Measurements from ENCODE around the gene HSH2D.
A peak's percentile ranks its signal among the peaks of the same experiment; 100 is the strongest.

HSH2D gene

DNA sequence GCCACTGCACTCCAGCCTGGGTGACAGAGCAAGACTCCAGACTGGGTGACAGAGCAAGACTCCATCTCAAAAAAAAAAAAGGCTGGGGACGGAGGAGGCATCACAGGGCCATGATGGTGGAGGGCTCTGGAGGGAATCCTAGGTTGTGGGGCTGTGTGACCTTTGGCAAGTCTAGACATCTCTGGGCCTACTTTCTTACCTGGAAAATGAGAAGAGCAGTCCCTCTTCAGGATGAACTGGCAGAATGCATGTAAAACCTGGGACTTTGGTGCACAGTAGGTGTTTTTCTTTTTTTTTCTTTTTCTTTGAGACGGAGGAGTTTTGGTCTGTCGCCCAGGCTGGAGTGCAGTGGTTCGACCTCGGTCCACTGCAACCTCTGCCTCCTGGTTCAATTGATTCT, 16.2 kb downstream of the HSH2D start:
- Histone ChIP-seq H3K4me3 (ENCODE audit: severe bottlenecking) (no peak overlapping the region), H3K36me3 (ENCODE audit: low read depth) (no peaks in the 10 kb centered on the region), H3K27me3 (ENCODE audit: insufficient read depth, poor library complexity, severe bottlenecking) (no peaks in the 10 kb centered on the region), H3K27ac (ENCODE audit: poor library complexity, severe bottlenecking) (no peak overlapping the region), H3K9me3 (ENCODE audit: severe bottlenecking) (no peaks in the 10 kb centered on the region), H3K4me1 (ENCODE audit: insufficient read depth, poor library complexity, severe bottlenecking) (peaks cover 15% of the 10 kb centered on the region)
- DNase-seq (ENCODE audit: low spot score) (no peak), ATAC-seq (ENCODE audit: low read depth) (no peak)
- TF ChIP-seq, protein P1, sequence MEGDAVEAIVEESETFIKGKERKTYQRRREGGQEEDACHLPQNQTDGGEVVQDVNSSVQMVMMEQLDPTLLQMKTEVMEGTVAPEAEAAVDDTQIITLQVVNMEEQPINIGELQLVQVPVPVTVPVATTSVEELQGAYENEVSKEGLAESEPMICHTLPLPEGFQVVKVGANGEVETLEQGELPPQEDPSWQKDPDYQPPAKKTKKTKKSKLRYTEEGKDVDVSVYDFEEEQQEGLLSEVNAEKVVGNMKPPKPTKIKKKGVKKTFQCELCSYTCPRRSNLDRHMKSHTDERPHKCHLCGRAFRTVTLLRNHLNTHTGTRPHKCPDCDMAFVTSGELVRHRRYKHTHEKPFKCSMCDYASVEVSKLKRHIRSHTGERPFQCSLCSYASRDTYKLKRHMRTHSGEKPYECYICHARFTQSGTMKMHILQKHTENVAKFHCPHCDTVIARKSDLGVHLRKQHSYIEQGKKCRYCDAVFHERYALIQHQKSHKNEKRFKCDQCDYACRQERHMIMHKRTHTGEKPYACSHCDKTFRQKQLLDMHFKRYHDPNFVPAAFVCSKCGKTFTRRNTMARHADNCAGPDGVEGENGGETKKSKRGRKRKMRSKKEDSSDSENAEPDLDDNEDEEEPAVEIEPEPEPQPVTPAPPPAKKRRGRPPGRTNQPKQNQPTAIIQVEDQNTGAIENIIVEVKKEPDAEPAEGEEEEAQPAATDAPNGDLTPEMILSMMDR (IDR thresholded peaks at IDR 0.05; ENCODE audit: poor library complexity, severe bottlenecking) = no peak

DNA sequence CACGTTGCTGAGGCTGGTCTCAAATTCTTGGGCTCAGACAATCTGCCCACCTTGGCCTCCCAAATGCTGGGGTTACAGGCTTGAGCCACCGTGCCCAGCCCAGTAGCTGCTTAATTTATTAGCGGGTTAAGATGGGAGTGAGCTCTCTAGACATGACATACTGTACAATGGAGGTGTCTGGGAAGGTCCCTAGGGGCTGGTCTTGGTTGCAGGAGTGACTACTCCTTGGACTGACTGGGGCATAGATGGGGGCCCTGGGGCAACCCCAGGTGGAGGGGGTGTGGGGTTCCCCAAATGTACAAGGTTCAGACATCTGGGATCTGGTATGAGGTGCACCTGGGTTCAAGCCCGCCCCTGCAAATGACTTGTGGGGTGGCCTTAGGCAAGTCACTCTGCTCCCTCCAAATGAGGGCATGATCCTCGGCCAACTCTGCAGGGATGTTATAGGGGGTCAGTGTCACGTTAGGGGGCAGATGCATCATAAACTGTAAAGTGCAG, 17.0 kb downstream of the HSH2D start:
- TF ChIP-seq, protein P1 (IDR thresholded peaks at IDR 0.05; ENCODE audit: poor library complexity, severe bottlenecking) = no peak
- ATAC-seq (ENCODE audit: low read depth) = no peak
- Histone ChIP-seq H3K9me3 (ENCODE audit: severe bottlenecking) (no peaks in the 10 kb centered on the region), H3K4me3 (ENCODE audit: severe bottlenecking) (no peak overlapping the region), H3K4me1 (ENCODE audit: insufficient read depth, poor library complexity, severe bottlenecking) (peaks cover 15% of the 10 kb centered on the region), H3K27ac (ENCODE audit: poor library complexity, severe bottlenecking) (peak overlapping the region; percentile 81), H3K36me3 (ENCODE audit: low read depth) (no peaks in the 10 kb centered on the region), H3K27me3 (ENCODE audit: insufficient read depth, poor library complexity, severe bottlenecking) (no peaks in the 10 kb centered on the region)
- DNase-seq (ENCODE audit: low spot score) = no peak

DNA sequence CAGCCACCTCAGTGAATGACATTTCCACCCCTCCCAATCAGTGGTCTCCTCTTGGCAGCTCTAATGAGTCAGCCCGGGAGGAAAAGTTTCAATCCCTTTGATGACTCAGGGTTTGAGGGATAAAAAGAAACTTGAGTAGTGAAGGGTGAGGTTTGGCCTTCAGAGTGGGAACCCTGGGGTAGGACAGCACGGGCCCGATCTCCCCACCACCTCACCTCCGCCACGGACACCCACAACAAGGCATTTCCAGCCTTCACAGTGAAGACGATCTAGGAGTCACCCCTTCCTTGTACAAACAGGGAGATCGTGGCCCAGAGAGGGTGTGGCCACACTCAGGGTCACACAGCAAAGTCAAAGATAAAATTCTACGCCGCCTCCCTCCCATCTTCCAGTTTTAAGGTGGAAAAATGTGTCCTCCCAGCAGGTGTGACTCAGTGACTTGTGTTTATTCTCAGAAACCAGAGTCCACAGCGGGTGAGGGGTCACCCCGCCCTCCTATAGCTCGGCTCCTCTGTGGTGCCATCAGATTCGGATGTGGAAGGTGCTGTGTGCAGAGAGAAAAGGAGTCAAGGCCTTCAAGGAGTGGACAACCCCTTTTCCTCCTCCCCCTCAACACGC, 17.6 kb downstream of the HSH2D start:
- TF ChIP-seq, protein P1 (IDR thresholded peaks at IDR 0.05; ENCODE audit: poor library complexity, severe bottlenecking) = no peak
- H3K36me3 ChIP-seq (ENCODE audit: low read depth) = no peaks in the 10 kb centered on the region
- H3K27ac ChIP-seq (ENCODE audit: poor library complexity, severe bottlenecking) = peak overlapping the region; percentile 81
- ATAC-seq (ENCODE audit: low read depth) = peak; percentile 86
- peaks cover 15% of the 10 kb centered on the region for H3K4me1 ChIP-seq (ENCODE audit: insufficient read depth, poor library complexity, severe bottlenecking)
- no peak for DNase-seq (ENCODE audit: low spot score)
- no peaks in the 10 kb centered on the region for H3K27me3 ChIP-seq (ENCODE audit: insufficient read depth, poor library complexity, severe bottlenecking)
- no peak overlapping the region for H3K4me3 ChIP-seq (ENCODE audit: severe bottlenecking)
- no peaks in the 10 kb centered on the region for H3K9me3 ChIP-seq (ENCODE audit: severe bottlenecking)

GRCh38 chr19:16161840-16162239, 18.4 kb downstream of the HSH2D start:
- no peaks in the 10 kb centered on the region for H3K36me3 ChIP-seq (ENCODE audit: low read depth)
- no peak overlapping the region for H3K4me3 ChIP-seq (ENCODE audit: severe bottlenecking)
- no peaks in the 10 kb centered on the region for H3K9me3 ChIP-seq (ENCODE audit: severe bottlenecking)
- H3K27ac ChIP-seq (ENCODE audit: poor library complexity, severe bottlenecking) = peak overlapping the region; percentile 81
- no peaks in the 10 kb centered on the region for H3K27me3 ChIP-seq (ENCODE audit: insufficient read depth, poor library complexity, severe bottlenecking)
- ATAC-seq (ENCODE audit: low read depth) = peak; percentile 84
- H3K4me1 ChIP-seq (ENCODE audit: insufficient read depth, poor library complexity, severe bottlenecking) = peaks cover 15% of the 10 kb centered on the region
- TF ChIP-seq, protein P1 (IDR thresholded peaks at IDR 0.05; ENCODE audit: poor library complexity, severe bottlenecking) = no peak
- no peak for DNase-seq (ENCODE audit: low spot score)

- ATAC-seq (ENCODE audit: low read depth) = no peak
- H3K4me1 ChIP-seq (ENCODE audit: insufficient read depth, poor library complexity, severe bottlenecking) = peaks cover 15% of the 10 kb centered on the region
- TF ChIP-seq, protein P1 (IDR thresholded peaks at IDR 0.05; ENCODE audit: poor library complexity, severe bottlenecking) = no peak
- H3K27me3 ChIP-seq (ENCODE audit: insufficient read depth, poor library complexity, severe bottlenecking) = no peaks in the 10 kb centered on the region
- H3K27ac ChIP-seq (ENCODE audit: poor library complexity, severe bottlenecking) = no peak overlapping the region
- no peak for DNase-seq (ENCODE audit: low spot score)
- H3K36me3 ChIP-seq (ENCODE audit: low read depth) = no peaks in the 10 kb centered on the region
- no peak overlapping the region for H3K4me3 ChIP-seq (ENCODE audit: severe bottlenecking)
- H3K9me3 ChIP-seq (ENCODE audit: severe bottlenecking) = no peaks in the 10 kb centered on the region
These were observed 20.9 kb downstream of the HSH2D start for GRCh38 chr19:16164222-16164890.
